Peyer's patch (tissue), 4 donors: ENCODE data around the gene ERC1. TPM values are rescaled to one million over a fixed set of nuclear protein-coding genes. Genes with fewer than 3 reads are reported as not detected.

Experiments
- DNase-seq, 3 donors: peaks; one replicate each; pipeline ENCODE4 v3.0.0-alpha.2; 2017 to 2019
- H3K27ac ChIP-seq, 4 donors: fragments of 200-600 bp; sonication (generic); one replicate each; pipeline ENCODE4 v1.5.1; 2016 to 2019
- H3K27me3 ChIP-seq, 2 donors: fragments of 200-600 bp; sonication (generic); one replicate each; pipeline ENCODE4 v1.5.1; 2019
- H3K36me3 ChIP-seq, 3 donors: fragments of 200-600 bp; sonication (generic); one replicate each; pipeline ENCODE4 v1.5.1; 2016 to 2019
- H3K4me1 ChIP-seq, 4 donors: fragments of 200-600 bp; sonication (generic); one replicate each; pipeline ENCODE4 v1.5.1; 2016 to 2019
- H3K4me3 ChIP-seq, 4 donors: fragments of 200-600 bp; sonication (generic); 1 replicate in 3 of 4; 2 replicates in 1 of 4; pipeline ENCODE4 v1.5.1; 2016 to 2019; ENCODE audit warnings: mild to moderate bottlenecking in 1 of 4
- H3K9me3 ChIP-seq, 4 donors: fragments of 200-600 bp; sonication (generic); one replicate each; pipeline ENCODE4 v1.5.1; 2016 to 2019; ENCODE audit warnings: mild to moderate bottlenecking in 1 of 4
- POLR2A ChIP-seq, 2 donors: fragments of 450-650 bp; IDR thresholded peaks; one replicate each; pipeline ENCODE4 v1.5.1; 2017; ENCODE audit warnings: antibody characterized with exemption in 2 of 2, mild to moderate bottlenecking in 2 of 2, moderate library complexity in 2 of 2
- total RNA-seq, 4 donors: library from RNA; depleted of rRNA; stranded (reverse); fragments of >200 nt; gene quantifications; one replicate each; pipeline ENCODE4 v1.1.0, GENCODE V29; 2016
- TF ChIP-seq, protein P1 (sequence below), 6 experiments: fragments of 450-650 bp in 4 of 6; fragments of 200-600 bp in 2 of 6; sonication (generic) in 1 of 6; IDR thresholded peaks; one replicate each; pipeline ENCODE4 v1.5.1; 2017 to 2019; ENCODE audit warnings: antibody characterized with exemption in 6 of 6, mild to moderate bottlenecking in 3 of 6, moderate library complexity in 1 of 6

The ERC1 gene
- total RNA-seq, 4 donors from 2014 or later, result 26.5 to 184 (median 31.7) TPM

DNA sequence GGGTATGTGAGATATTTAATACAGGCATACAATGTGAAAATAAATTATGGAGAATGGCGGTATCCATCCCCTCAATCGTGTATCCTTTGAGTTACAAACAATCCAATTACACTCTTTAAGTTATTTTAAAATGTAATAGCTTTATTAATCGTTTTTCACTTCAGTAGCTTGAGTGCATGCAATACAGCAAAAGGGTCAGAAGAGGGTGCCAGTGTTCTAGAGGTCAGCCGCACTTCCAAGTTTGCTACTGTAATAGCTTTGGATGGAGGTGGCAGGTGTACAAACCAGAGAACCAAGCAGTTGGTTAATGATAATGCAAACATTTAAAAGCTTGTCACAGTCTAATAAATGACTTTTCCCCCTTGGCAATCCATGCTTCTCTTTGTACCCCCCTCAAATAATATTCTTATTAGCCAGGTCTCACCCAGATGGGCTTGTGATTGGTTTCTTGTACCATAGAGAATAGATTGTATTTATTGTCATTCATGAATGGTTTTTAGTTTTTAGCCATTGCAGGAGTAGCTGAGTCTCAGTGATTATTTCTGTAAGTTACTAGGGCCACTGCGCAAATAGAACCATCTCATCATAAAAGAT, 127.0 kb downstream of the ERC1 start:
- no peaks in the 10 kb centered on the region for H3K36me3 ChIP-seq

DNA sequence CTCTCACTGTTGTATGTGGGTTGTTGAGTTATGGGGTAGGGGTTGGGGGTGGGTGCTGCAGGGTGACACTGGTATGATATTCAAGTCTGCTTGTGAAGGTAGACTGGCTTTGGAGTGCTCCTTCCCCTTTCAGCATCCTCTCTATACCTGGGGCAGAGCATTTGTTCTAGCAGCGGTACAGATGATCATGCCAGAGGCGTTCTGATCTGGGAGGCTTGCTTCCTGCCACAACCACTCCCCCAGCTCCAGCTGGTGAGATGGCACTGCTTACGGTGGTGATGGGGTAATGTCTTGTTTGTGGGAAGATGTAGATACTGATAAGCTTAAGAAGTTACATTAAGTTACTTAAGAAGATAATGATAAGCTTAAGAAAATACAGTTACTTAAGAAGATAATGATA, 131.8 kb downstream of the ERC1 start:
- Histone ChIP-seq H3K27ac (no peak overlapping the region), H3K36me3 (no peaks in the 10 kb centered on the region), H3K4me3 (no peak overlapping the region), H3K4me1 (peaks cover 0 to 6% (median 0%) of the 10 kb centered on the region in 4 donors), H3K9me3 (no peaks in the 10 kb centered on the region), H3K27me3 (no peaks in the 10 kb centered on the region)
- no peak for TF ChIP-seq POLR2A (IDR thresholded peaks at IDR 0.05)
- TF ChIP-seq, protein P1, sequence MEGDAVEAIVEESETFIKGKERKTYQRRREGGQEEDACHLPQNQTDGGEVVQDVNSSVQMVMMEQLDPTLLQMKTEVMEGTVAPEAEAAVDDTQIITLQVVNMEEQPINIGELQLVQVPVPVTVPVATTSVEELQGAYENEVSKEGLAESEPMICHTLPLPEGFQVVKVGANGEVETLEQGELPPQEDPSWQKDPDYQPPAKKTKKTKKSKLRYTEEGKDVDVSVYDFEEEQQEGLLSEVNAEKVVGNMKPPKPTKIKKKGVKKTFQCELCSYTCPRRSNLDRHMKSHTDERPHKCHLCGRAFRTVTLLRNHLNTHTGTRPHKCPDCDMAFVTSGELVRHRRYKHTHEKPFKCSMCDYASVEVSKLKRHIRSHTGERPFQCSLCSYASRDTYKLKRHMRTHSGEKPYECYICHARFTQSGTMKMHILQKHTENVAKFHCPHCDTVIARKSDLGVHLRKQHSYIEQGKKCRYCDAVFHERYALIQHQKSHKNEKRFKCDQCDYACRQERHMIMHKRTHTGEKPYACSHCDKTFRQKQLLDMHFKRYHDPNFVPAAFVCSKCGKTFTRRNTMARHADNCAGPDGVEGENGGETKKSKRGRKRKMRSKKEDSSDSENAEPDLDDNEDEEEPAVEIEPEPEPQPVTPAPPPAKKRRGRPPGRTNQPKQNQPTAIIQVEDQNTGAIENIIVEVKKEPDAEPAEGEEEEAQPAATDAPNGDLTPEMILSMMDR (IDR thresholded peaks at IDR 0.05), result no peak
- DNase-seq, result no peak

More for the DNA sequence above, 127.0 kb downstream of the ERC1 start:
- Histone ChIP-seq H3K4me3 (no peak overlapping the region), H3K9me3 (no peaks in the 10 kb centered on the region), H3K27me3 (no peaks in the 10 kb centered on the region), H3K27ac (no peak overlapping the region), H3K4me1 (no peaks in the 10 kb centered on the region)
- no peak for TF ChIP-seq POLR2A (IDR thresholded peaks at IDR 0.05)
- TF ChIP-seq, protein P1 (IDR thresholded peaks at IDR 0.05), result peak; percentile 70 to 98 (median 94)
- peak; percentile 58 to 90 (median 73) for DNase-seq

DNA sequence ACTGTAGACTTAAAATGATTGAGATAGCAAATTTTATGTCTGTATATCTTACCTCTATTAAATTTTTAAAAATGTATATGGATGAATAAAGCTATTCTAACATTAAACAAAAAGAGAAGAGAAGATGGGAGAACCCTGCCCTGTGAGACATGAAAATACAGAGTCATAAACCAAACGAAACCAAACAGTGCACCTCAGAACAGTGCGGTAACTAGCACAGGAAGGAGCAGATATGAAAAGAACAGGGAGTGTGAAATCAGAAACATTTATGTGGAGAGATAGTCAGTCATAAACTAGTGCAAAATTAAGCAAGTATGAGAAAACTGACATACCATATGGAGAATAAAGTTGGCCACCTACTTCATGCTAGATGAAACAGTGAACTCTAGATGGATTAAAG, 135.1 kb downstream of the ERC1 start:
- DNase-seq, result no peak
- H3K9me3 ChIP-seq, result no peaks in the 10 kb centered on the region
- no peaks in the 10 kb centered on the region for H3K36me3 ChIP-seq
- no peaks in the 10 kb centered on the region for H3K27me3 ChIP-seq
- H3K27ac ChIP-seq, result no peak overlapping the region
- peaks cover 0 to 6% (median 0%) of the 10 kb centered on the region in 4 donors for H3K4me1 ChIP-seq
- H3K4me3 ChIP-seq, result no peak overlapping the region
- no peak for TF ChIP-seq POLR2A (IDR thresholded peaks at IDR 0.05)
- TF ChIP-seq, protein P1 (IDR thresholded peaks at IDR 0.05), result no peak

DNA sequence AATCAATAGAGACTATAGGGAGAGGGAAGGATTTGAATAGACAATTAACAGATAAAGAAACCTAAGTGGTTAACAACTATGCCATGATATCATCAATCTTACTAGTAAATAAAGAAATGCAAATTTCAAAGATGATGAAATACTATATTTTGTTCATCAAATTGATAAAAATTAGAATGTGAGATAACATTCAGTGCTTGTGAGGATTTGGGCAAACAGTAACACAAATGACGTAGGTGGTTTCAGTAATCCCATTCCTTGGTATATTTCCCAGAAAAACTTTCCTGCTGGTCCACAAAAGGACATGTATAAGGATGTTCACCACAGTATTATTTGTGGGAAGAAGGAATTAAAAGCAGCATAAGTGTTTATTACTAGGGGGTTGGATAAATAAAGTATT, 136.0 kb downstream of the ERC1 start:
- Histone ChIP-seq H3K4me1 (peaks cover 0 to 6% (median 0%) of the 10 kb centered on the region in 4 donors), H3K36me3 (no peaks in the 10 kb centered on the region), H3K9me3 (no peaks in the 10 kb centered on the region), H3K4me3 (no peak overlapping the region), H3K27ac (no peak overlapping the region), H3K27me3 (no peaks in the 10 kb centered on the region)
- TF ChIP-seq, protein P1 (IDR thresholded peaks at IDR 0.05), result no peak
- DNase-seq, result no peak

DNA sequence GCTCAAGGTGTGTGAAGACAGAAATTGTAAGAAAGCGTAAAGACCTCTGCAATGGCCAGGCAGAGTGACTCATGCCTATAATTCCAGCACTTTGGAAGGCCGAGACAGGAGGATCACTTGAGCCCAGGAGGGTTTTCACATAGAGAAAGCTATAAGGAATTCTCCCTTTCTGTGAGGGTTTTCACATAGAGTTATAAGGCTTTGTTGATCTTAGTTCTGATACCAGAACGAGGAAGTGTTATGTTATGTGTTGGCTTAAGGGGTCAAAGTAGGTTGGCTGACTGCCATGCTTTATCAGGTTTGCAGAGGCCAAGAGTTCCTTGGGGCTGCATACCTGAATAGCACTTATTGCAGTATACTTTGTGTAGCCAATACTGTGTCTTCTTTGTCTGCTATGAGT, 139.1 kb downstream of the ERC1 start:
- TF ChIP-seq, protein P1 (IDR thresholded peaks at IDR 0.05), result no peak
- no peak for TF ChIP-seq POLR2A (IDR thresholded peaks at IDR 0.05)

More for the DNA sequence above, 139.1 kb downstream of the ERC1 start:
- Histone ChIP-seq H3K9me3 (no peaks in the 10 kb centered on the region), H3K36me3 (no peaks in the 10 kb centered on the region), H3K27ac (peak overlapping the region in 3 of 4 donors; percentile 14 to 79 (median 59)), H3K27me3 (no peaks in the 10 kb centered on the region), H3K4me1 (peaks cover 0 to 6% (median 0%) of the 10 kb centered on the region in 4 donors), H3K4me3 (peak overlapping the region in 1 of 4 donors; percentile 18)
- DNase-seq, result peak in 1 of 3 donors; percentile 80
